NCI-H128 (cell line): ENCODE data around the gene PPM1J.

Experiments used
- DNase-seq: peaks from one replicate; lab custom pipeline; 2025; ENCODE audit not compliant: unreplicated experiment; lab: John Stamatoyannopoulos, UW

Gene PPM1J

GRCh38 chr1:112692681-112693080 lies 22.5 kb downstream of the PPM1J start:
- DNase-seq: no peak

DNA sequence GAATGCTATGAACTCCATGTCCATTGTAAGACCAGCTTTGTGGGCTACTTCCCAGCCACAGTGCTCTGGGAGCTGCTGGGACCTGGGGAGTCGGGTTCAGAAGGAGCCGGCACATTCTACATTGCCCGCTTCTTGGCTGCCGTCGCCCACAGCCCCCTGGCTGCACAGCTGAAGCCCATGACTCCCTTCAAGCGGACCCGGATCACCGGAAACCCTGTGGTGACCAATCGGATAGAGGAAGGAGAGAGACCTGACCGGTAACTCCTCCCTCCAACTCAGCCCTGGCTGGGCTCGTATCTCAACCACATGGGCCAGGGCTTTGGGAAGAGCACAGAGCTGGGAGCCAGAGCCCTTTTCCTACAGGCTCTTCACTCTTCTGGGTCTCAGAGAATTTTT lies 25.3 kb downstream of the PPM1J start:
- no peak for DNase-seq

DNA sequence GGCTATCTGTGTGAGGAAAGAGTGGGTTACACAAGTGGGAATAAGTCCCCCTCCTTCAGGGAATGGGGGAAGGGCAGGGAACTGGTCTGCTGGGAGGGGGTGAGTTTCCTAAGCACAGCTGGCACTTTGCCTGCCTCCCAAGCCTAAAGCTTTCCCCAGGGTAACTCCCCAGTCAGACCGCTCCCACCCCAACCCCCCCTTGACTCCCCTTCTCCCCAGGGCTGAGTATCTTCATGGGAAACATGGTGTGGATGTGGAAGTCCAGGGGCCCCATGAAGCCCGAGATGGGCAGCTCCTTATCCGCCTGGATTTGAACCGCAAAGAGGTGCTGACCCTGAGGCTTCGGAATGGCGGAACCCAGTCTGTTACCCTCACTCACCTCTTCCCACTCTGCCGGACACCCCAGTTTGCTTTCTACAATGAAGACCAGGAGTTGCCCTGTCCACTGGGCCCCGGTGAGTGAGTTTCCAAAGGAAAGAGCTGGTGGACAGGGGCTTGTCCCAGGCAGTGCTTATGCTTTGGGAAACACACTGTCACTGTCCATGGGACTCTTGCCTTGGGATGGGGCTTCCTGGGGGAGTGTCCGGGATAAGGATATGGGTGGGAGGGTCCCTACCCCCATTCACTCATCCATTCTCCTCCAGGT lies 25.8 kb downstream of the PPM1J start:
- no peak for DNase-seq

- no peak for DNase-seq
Measured at GRCh38 chr1:112688781-112689193, 26.3 kb downstream of the PPM1J start.

DNA sequence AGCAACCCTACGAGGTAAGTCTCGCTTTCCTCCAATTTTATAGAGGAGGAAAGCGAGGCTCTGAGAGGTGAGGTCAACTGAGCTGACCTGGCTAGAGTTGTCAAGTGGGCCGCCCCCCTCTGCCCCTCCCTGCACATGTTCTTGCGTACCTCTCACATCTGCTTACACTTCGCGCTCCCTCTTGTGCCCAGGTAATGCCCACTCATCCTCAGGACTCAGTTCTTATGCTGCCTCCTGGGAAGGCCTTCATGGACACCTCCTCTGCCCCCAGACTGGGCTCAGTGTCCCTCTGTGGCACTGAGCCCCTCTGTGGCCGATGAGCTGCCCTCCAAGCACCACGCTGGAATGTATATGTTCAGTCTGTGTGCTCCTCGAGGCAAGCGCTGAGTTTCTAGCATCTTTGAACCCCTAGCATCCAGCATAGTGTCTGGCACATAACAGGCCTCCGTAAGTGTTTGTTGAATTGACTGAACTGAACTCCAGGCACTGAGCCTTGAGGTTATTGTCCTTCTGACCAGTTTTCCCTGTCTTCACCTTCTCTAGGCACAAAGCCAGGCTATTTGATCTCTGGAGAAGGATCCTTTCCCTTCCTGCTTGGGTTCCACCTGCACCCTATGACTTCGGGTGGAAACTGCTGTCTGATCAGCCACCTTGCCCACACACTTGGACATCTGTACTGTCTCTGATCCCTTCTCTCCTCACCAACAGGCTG lies 27.2 kb downstream of the PPM1J start:
- no peak for DNase-seq

GRCh38 chr1:112687361-112687760 lies 27.8 kb downstream of the PPM1J start:
- no peak for DNase-seq

- no peak for DNase-seq
Measured at GRCh38 chr1:112686835-112687234, 28.3 kb downstream of the PPM1J start.

- no peak for DNase-seq
Measured at GRCh38 chr1:112686417-112686816, 28.7 kb downstream of the PPM1J start.

GRCh38 chr1:112685913-112686312 lies 29.2 kb downstream of the PPM1J start:
- no peak for DNase-seq

- no peak for DNase-seq
Measured at GRCh38 chr1:112678605-112679004, 36.5 kb downstream of the PPM1J start.

GRCh38 chr1:112677501-112677900 lies 37.6 kb downstream of the PPM1J start:
- no peak for DNase-seq

- DNase-seq: no peak
Measured at GRCh38 chr1:112676543-112676942, 38.6 kb downstream of the PPM1J start.

GRCh38 chr1:112675728-112676381 lies 39.3 kb downstream of the PPM1J start:
- DNase-seq: no peak

GRCh38 chr1:112674986-112675727 lies 40.0 kb downstream of the PPM1J start:
- peak; percentile 22 for DNase-seq

- no peak for DNase-seq
Measured at GRCh38 chr1:112674440-112674985, 40.6 kb downstream of the PPM1J start, which contains the start of gene MOV10. Gene MOV10 (plus strand): TSS chr1:112674659. CDS start chr1:112674913, 254 bp downstream.

DNA sequence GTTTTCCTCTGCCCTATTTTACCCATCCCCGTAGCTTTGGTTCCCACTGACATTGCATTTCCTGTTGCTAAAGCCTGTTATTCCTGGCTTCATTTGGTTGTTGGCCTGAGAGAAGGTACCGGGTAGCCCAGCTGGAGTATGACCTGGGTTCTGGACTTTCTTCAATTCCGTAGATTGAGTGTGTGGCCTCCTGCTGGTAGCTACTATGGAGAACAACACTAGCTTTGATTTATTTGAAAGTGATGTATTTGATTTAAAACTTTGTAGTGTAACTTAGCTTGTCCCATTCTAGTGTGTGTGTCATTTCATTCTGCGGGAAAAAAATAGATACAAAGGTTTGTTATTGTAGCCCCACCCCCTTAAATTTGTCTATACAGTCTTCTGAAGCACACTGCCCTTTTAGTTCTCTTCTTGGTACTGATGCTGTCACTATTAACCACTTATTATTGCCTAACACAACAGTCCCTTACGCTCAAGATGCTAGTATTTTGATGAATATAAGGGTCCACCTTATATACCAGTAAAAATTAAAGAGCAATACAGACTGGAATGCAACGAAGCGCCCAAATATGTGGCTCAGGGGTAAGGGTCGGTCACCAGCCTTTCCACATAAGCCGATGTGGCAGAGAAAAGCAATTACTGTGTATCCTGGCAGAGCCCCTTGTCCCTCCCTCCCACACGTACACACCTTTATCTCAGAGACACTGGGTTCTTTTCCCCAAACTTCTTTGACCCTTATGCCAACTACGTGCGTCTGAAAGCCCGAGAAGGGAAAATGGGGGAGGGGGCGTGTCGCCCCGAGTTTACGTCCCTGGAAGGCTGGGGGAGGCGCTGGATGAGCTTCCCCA lies 41.3 kb downstream of the PPM1J start:
- no peak for DNase-seq

- DNase-seq: no peak
Measured at GRCh38 chr1:112672842-112673241, 42.3 kb downstream of the PPM1J start.

- DNase-seq: no peak
Measured at GRCh38 chr1:112672009-112672408, 43.1 kb downstream of the PPM1J start.

DNA sequence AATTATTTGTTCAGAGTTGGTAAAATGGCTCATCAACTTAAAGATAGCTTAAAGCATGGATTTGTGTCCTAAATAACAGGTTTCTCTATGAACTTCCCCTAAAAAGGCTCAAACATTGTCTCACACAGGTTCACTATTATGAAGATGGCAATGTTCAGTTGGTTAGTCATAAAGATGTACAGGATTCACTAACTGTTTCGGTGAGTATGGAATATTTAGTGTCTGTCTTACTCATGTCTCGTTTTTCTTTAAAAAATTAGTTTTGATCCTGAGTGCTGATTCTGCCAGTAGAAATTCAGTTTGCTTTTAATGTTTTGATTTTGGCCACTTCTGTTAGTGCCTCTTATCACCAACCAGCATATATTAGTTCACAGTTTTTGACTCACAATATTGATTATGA lies 48.2 kb downstream of the PPM1J start:
- DNase-seq: no peak

DNA sequence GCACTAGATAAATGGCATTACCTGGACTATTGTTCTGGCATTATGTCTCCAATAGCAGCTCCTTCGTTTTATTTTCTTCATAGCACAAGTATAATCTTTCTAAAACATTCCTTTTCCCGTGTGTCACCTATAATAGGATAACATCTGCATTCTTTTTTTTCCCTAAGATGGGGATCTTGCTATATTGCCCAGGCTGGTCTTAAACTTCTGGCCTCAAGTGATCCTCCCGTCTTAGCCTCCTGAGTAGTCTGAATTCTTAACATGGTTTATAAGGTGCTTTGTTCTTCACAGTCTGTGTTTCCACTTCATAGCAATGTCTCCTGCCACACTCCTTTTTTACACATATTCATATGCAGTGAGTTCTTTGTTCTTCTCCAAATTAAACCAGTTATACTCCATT lies 49.3 kb downstream of the PPM1J start:
- DNase-seq: no peak
